HL-60 (cell line): ENCODE results near the gene SPHK1.

Experiments used
- GABPA ChIP-seq: IDR thresholded peaks from 2 replicates; pipeline ENCODE4 v1.6.1; 2012; ENCODE audit warnings: low read depth
- POLR2AphosphoS5 ChIP-seq: IDR thresholded peaks from 2 replicates; pipeline ENCODE4 v1.6.1; 2012; ENCODE audit warnings: low read depth
- TF ChIP-seq, protein P1 (sequence below): IDR thresholded peaks from one replicate; pipeline ENCODE4 v1.5.1; 2011; ENCODE audit warnings: low read length, control low read depth, inconsistent platforms; ENCODE audit not compliant: insufficient read depth
- TF ChIP-seq, protein P2 (sequence below): IDR thresholded peaks from 2 replicates; pipeline ENCODE4 v1.6.1; 2012; ENCODE audit warnings: low read depth; ENCODE audit not compliant: insufficient replicate concordance

DNA sequence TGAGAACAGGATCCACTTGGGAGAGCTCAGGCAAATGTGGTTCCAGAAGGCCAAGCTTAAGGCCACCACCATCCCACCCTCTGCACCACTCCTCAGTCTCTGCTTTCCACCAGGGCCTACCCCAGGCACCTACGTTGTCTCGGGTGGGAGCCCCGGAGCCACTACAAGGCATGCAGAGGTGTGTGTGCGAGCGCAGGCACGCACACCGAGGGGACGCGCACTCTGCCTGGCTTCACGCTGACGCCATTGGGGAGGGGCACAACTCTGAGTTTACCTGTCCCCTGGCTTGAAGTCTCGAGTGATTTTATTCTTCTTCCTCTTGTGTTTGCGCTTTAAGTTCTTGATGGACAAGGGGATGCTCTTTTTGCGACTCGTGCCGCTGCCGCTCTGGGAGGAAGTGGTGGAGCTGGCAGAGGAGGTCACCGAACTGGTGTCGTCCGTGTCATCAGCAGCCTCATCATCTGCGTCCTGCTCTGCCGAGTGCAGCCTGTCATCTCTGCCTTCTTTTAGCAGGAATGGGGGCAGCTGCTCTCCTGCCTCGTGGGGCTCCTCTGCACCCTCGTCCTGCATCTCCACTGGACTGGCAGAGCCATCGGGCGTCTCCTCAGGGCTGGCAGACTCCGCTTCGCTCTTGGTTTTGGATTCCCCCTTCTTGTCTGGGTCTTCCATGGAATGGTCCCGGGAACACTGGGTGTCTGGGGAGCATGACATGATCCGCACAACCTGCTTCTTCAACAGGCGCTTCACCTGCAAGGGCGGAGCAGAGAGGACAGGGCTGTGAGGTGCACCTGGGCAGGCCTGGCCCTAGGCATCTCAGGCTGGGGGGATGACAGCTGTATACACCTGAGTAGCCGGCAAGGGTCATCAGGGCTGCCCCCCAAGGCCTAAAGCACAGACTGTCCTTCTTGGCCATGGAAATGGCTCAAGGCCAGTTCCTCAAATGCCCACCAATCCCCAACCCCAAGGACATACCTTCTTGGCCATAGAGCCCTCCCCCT lies 15.1 kb downstream of the SPHK1 start:
- TF ChIP-seq, protein P1, sequence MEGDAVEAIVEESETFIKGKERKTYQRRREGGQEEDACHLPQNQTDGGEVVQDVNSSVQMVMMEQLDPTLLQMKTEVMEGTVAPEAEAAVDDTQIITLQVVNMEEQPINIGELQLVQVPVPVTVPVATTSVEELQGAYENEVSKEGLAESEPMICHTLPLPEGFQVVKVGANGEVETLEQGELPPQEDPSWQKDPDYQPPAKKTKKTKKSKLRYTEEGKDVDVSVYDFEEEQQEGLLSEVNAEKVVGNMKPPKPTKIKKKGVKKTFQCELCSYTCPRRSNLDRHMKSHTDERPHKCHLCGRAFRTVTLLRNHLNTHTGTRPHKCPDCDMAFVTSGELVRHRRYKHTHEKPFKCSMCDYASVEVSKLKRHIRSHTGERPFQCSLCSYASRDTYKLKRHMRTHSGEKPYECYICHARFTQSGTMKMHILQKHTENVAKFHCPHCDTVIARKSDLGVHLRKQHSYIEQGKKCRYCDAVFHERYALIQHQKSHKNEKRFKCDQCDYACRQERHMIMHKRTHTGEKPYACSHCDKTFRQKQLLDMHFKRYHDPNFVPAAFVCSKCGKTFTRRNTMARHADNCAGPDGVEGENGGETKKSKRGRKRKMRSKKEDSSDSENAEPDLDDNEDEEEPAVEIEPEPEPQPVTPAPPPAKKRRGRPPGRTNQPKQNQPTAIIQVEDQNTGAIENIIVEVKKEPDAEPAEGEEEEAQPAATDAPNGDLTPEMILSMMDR = no peak
- TF ChIP-seq GABPA (no peak), POLR2AphosphoS5 (no peak)
- TF ChIP-seq, protein P2, sequence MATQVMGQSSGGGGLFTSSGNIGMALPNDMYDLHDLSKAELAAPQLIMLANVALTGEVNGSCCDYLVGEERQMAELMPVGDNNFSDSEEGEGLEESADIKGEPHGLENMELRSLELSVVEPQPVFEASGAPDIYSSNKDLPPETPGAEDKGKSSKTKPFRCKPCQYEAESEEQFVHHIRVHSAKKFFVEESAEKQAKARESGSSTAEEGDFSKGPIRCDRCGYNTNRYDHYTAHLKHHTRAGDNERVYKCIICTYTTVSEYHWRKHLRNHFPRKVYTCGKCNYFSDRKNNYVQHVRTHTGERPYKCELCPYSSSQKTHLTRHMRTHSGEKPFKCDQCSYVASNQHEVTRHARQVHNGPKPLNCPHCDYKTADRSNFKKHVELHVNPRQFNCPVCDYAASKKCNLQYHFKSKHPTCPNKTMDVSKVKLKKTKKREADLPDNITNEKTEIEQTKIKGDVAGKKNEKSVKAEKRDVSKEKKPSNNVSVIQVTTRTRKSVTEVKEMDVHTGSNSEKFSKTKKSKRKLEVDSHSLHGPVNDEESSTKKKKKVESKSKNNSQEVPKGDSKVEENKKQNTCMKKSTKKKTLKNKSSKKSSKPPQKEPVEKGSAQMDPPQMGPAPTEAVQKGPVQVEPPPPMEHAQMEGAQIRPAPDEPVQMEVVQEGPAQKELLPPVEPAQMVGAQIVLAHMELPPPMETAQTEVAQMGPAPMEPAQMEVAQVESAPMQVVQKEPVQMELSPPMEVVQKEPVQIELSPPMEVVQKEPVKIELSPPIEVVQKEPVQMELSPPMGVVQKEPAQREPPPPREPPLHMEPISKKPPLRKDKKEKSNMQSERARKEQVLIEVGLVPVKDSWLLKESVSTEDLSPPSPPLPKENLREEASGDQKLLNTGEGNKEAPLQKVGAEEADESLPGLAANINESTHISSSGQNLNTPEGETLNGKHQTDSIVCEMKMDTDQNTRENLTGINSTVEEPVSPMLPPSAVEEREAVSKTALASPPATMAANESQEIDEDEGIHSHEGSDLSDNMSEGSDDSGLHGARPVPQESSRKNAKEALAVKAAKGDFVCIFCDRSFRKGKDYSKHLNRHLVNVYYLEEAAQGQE = no peak
